Tibial nerve (tissue), 4 donors: ENCODE measurements around the gene FRYL.

Experiments
- CTCF ChIP-seq, 5 experiments: fragments of 200-600 bp in 3 of 5; fragments of 450-650 bp in 2 of 5; sonication (generic) in 3 of 5; IDR thresholded peaks; one replicate each; pipeline ENCODE4 v1.5.1; 2016 to 2019; ENCODE audit warnings: antibody characterized with exemption in 5 of 5, mild to moderate bottlenecking in 3 of 5, moderate library complexity in 2 of 5
- EP300 ChIP-seq, 2 donors: sonication (generic); formaldehyde crosslinking; IDR thresholded peaks; one replicate each; pipeline ENCODE4 v1.6.1; 2017; ENCODE audit warnings: antibody characterized with exemption in 2 of 2, mild to moderate bottlenecking in 1 of 2
- POLR2A ChIP-seq, 2 donors: fragments of 450-650 bp; IDR thresholded peaks; one replicate each; pipeline ENCODE4 v1.6.1; 2017; ENCODE audit warnings: antibody characterized with exemption in 2 of 2, mild to moderate bottlenecking in 2 of 2, moderate library complexity in 2 of 2

- TF ChIP-seq CTCF (IDR thresholded peaks at IDR 0.05), result no peak
- TF ChIP-seq POLR2A (IDR thresholded peaks at IDR 0.05), result no peak
- TF ChIP-seq EP300 (IDR thresholded peaks at IDR 0.05), result no peak
Observed at GRCh38 chr4:48683784-48684666, 96.1 kb downstream of the FRYL start.
